Glomerular visceral epithelial cell (primary cell): ENCODE measurements around the gene SLC18A2.

ENCODE experiments used
- DNase-seq: peaks from one replicate; pipeline ENCODE4 v3.0.0-alpha.2; 2016; ENCODE audit errors: extremely low spot score

The SLC18A2 gene

DNA sequence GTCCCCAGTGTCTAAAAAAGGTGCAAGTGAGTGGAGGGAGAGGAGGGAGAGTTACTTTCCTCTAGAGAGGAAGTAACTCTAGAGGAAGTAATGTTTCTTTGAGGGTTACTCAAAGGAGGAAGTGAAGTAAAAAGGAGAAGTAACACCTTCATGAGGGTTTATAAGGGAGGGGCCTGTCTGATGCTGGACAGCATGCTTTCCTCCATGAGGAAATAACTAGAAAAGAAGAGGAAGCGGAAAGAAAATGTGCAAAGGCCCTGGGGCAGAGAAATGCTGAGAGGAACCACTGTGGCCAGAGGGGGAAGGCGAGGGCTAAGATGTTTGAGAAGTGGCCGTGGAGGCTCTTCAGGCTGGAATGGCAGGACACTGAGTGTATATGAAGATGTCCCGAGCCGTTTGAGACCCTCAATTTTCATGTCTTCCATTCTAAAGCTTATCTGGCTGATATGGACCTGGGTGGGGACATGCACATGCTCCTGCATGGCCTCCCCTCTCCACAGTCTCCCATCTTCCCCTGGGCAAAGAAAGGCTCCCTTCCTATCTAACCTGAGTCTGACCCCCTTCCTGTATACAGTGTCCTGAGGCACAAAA lies 3.4 kb upstream of the SLC18A2 start:
- DNase-seq, result no peak

DNA sequence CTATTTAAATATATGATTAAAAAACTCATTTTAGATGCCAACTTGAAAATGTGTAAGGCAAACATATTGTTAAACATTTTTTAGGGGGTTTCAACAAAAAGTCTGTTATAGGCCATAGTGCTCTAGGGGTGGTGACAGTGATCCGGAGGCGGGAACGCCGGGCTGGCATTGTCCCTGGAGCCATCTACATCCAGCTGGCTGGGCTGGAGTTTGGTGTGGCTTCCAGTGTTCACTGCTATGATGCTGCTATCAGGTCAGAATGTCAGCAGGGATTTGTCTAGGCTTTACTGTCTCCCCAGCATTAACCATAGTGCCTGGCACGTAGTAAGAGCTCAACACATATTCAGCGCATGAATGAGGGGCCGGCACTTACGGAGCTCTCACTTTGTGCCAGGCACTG lies 1.9 kb upstream of the SLC18A2 start:
- no peak for DNase-seq

DNA sequence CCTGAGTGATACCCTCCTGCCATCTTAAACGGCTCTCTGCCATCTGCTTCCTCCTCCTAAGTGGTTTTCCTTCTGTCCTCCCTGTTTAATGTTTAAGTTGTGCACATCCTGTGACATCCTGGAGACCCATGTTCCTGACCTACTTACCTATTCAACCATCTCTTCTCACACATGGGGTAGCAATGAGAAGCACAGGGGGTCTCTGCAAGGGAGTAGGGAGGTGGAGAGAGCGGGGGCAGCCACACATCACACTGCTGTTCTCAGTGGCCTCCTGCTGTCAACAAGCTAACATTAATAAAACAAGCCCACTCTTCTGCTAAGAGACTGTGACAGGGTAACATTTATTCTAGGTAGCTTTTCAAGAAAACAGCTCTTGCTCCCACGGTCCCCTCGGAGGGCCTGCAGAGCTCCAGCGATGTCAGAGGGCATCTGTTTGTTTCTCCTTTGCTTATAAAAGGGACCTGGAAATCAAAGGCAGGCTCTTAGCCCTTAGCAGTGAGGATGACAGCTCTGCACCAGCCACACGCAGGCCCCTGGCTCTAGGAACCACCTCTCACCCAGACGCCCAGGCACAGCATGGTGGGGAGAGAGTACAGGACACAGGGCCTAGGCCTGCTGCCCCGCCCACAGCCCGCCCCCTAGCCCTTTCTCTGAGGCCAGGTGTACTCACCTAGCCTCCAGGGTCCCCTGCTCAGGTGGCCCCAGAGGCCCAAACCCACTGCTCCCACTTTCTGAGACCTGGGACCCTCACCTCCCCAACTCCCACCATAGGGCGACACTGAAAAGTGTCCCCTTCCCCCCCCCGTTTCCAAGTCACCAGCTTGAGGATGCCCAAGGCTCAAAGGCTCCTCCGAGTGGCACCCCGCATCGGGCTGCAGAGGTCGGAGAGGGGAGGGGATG lies 943 bp upstream of the SLC18A2 start:
- DNase-seq, result no peak

DNA sequence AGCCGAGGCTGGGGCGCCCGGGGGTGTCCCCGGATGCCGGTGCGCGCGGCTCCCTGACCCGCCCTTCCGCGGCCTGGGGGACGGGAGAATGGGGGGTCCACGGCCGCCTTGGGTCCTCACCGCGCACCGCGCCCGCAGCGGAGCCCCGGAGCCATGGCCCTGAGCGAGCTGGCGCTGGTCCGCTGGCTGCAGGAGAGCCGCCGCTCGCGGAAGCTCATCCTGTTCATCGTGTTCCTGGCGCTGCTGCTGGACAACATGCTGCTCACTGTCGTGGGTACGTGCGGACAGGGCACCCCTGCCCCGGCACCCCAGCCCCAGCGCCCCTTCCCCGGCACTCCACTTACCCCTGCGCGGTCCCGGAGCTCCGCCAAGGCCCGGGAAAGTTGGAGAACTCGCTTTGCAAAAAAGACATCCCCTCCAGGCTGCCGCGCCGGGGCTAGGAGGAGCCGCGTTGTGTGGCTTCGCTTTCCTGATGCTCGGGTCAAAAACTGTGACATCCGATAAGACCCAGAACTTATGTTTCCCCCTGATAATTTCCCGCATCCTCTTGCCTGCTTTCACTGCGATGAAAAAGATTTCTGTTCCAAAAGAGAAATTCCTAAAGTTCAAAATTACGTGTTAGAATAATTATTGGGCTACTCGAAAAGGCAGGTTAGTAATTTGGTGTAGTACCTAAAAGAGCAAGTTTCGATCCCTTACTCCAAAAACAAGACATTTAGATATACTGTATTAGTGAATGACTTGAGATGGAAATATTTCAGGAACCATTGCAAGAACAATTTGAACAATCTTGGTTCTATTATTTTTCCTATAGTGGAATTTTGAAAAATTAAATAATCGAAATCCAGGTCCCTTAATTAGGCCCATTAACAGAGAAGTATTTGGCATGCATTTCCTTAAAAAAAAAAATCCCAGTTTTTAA lies 888 bp downstream of the SLC18A2 start:
- no peak for DNase-seq

DNA sequence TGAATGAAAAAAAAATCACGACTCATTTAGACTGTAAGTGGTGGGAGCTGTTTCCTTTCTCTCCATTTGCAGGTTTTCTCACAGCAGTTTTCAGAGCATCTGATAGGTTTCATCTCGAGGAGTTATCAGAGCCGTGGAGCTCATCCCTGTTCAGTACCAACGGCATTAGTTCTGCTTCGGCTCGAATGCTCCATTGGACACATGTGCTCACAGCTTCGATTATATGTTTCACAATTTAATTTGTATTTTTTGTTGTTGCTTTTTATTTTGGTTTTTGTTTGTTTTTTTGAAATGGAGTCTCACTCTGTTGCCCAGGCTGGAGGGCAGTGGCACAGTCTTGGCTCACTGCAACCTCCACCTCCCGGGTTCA lies 1.5 kb downstream of the SLC18A2 start:
- DNase-seq, result no peak

DNA sequence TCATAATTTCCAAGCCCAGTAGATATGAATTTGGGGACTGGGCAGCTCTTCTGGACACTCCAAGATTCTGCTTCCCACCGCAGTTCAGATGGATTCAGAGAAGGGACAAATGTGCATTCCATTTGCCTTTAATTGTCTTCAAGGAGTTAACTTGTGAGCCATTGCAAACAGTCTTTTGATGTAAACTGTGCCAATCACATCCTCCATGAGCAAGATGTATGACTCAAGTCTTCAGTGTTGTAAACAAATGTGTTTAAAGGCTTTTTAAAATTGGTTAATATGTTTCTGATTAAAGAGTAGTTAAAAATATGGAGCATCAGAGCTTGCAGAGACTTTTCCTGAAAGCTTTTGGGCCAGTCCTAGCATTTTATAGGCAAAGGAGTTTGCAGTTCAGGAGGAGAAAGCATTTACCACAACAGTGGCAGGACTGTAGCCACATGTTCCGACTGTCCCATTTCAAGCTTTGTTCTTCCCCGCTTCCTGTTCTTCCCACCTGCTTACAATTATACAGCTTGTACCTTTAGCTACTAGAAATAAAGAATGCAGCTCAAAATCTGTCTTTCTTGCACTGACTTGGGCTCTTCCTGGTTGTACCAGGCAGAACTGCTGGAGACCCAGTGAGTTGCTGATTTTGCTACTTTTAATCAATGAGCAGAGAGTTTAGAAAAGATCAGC lies 6.2 kb downstream of the SLC18A2 start:
- DNase-seq, result no peak

DNA sequence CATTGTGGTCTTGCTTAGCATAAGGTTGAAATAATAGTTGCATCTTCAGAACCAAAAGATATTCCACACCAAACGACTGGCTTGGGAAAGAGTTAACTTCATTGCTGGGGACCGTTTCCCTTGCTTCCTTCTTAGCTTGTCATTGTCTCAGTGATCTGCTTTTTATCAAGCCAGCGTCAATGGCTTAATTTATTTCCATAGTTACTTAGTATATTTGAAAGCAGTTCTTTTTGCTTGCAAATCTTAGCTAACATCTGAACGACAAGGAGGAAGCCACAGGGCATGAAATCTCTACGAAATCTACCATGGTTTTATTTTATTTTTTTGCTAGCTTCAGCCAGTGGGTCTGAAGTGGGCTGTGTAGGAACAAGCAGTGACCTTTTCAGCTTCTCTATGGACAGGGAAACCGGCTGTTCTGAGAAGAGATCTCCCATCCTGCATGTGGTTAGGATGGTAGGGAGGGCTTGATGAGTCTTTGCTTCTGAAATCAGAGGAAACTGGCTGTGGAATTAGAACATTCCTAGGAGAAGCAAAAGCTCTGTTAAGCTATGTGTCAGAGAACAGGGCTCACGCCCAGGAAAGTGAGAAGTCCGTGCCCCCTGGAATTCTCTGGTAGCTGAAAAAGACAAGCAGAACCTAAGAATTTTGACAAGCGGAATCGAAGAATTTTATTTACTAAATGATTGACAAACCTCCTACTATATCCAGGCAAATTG lies 8.0 kb downstream of the SLC18A2 start:
- DNase-seq, result peak; percentile 21

DNA sequence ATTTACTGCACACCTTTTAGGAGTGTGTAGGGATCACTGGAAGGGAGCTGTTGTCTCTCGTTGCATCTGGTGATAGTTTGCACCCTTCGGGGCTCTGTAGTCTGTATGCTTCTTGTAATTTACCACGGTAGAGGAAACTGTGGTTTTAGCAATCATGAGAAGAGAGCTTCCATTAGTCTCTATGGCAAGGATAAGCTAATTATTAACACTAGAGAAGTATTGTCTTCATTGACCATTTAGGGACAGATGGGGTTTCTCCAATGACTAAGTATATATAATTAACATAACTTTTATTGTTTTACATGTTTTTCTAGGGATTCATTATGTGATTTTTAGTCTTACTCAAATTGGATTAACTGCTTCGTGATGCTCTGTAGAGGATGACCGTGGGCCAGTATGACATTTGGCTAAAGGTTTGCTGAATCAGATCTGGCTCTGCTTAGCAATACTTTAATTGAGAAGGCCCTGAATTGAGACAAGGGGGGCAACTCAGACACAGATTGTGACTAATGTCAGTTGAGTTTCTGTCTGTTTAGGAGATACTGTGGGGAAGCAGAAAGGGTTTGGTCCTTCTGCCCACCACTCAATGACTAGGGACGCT lies 8.7 kb downstream of the SLC18A2 start:
- DNase-seq, result peak; percentile 16

DNA sequence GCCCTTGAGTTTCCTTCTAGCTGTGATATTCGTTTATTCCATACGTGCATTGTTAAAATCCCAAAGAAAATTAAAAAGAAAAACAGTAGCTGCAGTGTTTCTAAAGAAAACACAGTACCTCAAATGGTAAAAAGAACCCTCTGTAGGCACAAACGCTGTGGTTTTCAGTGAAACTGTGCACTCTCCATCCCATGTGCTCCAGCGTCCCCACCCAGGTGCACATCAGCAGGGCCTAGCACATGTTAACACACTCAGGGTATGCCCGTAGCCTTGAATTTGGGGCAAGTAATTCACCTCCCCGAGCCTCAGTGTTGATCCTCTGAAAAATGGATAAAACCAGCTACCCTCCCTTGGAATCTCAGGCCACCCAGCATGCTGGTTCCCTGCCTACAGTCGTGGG lies 9.5 kb downstream of the SLC18A2 start:
- no peak for DNase-seq

DNA sequence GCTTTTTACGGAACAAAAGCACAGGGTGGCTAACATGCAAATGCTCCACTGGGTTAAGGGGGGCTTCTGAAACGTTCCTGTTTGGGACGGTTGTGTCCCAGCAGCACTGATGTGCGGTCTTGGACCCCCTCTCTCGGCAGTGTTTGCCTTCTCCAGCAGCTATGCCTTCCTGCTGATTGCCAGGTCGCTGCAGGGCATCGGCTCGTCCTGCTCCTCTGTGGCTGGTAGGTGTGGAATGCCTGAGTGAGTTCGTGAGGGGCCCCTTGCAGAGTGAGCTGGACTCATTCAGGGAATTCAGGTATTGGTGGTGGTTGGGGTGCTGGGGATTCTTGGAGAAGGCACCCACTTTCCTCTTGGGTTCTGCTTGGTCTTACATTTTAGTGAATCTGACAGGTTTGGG lies 13.0 kb downstream of the SLC18A2 start:
- DNase-seq, result no peak

DNA sequence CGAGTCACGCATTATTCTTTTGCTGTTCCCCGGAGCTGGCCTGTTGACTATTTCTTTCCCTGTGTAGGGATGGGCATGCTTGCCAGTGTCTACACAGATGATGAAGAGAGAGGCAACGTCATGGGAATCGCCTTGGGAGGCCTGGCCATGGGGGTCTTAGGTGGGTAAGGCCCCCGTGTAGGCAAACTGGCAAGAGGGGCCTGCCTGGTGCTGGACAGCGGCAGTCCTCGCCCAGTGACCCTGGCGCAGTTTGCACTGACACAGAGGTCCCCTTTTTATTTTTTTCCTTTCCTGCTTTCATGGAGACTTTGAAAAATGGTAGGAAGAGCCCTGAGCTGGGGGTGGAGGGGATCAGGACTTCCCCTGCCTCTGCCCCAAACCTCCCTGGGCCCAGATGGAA lies 13.4 kb downstream of the SLC18A2 start:
- DNase-seq, result no peak

DNA sequence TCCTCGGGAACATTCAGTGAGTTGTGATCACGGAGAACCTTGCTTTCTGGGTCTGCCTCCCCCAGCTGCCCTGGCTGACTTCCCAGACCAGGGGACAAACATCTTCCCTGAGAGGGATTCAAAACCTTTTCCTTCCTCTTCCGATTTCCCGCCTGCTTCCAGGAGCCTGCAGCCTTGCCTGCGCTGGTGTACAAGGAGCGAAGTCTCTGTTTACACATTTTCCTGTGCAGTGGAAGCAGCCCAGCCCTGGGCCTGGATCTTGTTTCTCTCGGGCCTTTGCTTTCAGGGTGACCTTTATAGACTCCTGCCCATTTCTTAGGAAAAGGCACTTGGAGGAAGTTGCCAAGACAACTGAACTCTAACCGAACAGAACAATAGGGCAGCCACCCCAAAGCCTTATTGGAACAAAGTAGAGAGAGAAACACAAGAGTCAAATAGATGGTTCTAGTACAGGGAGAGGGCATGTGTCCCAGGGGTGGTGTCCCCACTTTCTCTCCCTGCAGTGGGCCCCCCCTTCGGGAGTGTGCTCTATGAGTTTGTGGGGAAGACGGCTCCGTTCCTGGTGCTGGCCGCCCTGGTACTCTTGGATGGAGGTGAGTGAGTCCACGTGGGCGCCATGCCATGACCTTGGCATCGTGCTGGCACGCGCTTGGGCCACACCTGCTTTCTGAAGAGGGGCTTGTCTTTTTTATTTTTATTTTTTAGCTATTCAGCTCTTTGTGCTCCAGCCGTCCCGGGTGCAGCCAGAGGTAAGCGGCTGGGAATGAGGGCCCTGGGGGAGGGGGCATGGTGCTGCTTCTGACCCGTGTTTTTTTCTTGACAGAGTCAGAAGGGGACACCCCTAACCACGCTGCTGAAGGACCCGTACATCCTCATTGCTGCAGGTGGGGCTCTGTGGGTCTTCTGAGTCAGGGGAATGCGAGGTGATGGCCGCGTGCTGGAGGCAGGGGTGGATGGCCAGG lies 14.1 kb downstream of the SLC18A2 start:
- DNase-seq, result no peak

DNA sequence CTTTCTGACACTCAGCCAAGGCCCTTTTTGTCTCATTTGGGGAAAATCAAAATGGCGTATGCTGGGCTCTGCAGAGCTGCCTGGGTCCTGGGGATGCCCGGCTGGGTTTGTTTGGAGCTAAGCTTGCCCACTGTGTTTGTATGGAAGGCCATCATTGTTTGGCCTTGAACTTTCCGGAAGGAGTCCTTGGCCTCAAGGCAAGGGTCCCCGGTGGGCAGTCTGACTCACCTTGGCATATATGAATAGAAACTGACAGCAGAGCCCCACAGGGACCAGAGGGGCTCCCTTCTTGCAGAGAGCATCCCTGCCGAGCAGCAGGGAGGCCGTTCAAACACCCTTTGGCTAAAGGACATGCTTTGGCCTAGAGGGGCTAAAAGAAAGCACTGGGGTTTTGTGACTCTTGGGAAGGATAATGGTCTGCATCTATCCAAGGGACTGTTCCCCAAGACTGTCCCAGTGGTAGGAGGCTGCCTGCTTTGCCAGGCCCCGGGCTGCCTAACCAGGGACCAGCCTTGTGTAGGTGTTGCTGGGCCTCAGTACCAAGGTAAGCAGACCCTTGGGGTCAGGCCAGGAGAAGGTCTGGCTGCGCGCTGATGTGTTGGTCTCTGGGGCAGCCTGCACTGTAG lies 15.0 kb downstream of the SLC18A2 start:
- DNase-seq, result no peak

DNA sequence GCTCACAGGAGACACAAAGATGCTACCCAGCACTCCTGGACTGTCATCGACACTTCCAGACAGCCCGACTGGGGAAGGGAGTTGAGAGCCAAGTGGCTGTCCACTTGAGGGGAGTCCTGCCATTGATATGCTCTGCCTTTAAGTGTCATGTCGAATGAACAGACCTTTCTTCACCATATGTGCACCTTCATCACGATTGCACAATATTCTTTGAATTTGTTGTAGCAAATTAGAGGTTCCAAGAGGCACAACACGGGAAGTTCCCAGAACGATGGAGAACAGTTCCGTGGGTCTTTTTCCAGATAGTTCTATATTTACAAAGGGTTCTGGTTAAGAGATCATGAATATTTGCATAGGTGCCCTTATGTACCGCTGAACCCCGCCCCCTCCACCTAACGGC lies 16.0 kb downstream of the SLC18A2 start:
- DNase-seq, result no peak

DNA sequence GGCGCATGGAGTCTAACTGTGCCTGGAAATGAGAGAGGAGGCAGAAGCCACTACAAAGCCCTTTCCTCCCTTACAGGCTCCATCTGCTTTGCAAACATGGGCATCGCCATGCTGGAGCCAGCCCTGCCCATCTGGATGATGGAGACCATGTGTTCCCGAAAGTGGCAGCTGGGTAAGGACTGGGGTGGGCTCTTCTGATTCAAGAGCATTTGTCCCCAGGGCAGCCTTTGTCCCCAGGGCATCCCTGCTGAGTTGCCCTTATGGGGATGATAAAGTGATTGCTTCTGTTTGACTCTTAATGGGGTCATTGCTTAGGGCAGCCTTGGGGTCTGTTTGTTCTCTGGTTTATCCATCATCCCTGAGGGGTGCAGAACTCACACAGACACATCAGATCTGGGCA lies 16.8 kb downstream of the SLC18A2 start:
- no peak for DNase-seq

DNA sequence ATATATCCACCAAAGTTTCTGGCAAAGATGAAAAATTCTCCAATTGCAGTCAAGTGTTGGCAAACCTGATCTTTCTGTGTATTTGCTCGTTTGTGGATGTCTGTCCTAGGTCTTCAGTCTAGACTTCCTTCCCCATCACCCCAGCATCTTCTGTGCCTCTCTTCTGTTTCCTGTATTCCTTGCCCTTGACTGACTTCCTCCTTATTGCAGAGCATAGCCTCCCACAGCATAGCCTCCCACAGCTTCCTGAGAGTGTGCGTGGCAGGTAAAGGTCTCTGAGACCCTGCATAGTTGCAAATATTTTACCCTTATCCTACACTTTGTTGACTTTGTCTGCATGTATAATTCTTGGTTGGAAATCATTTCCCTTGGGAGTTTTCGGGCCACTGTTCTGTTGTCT lies 18.4 kb downstream of the SLC18A2 start:
- DNase-seq, result no peak

DNA sequence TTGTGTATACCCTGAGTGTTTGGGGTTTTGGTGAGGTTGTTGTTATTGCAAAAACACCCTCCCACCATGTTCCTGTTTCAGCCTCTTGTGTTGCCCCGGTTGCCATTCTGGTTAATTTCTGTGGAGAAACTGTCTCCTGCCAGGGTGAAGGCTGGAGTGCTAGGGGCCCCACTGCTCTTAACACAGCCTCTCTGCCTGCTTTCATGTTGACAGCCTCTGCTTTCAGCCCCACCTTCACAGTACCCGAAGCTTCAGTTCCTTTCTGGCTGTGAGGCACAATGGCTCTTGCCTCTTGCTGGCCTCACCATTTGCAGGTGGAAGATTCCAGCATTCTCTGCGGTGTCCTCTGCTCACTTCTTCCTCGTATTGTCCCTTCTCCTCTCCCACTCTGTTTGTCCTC lies 19.2 kb downstream of the SLC18A2 start:
- DNase-seq, result no peak

DNA sequence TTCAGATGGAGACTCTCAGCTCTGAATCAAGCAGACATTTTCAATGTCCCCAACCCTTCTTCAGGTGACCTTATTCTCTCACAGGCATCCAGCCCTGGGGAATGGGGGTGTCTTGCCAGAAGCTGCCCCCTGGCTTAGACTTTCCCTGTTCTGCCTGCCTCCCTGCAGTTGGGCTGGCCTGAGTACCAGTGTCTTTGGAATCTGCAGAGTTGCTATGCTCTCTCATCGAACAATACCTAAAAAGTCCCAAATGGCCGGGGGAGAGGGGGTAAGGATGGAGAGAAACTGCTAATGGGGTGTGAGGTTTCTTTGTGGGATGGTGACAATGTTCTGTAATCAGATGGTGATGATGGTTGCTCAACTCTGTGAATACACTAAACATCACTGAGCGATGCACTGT lies 20.6 kb downstream of the SLC18A2 start:
- DNase-seq, result no peak

DNA sequence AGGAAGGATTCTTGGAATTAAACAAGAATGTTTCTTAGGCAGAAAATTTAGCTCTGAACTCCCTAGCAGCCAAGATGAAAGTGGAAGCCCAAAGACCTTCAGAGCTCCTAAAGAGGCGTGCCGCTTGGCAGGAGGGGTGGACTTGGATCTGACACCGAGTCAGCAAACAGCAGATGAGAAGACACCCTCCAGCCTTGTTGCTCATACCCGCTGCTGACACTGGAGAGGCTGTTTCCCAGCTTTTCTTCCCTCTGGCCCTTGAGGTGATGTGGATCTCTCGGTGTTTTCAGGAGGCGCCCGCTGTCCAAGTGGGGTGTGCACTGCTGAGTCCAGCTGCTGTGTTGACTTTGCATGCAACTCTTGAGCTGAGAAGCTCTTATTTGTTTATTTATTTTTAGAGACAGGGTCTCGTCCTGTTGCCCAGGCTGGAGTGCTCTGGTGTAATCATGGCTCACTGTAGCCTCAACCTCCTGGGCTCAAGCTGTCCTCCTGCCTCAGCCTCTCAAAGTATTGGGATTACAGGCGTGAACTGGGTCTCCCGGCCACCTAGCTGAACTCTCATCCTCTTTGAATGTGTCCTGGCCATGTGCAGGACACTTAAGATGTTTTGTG lies 21.5 kb downstream of the SLC18A2 start:
- no peak for DNase-seq
